PFSK-1 (cell line): ENCODE data around the gene DISP3.

Experiments
- TAF1 ChIP-seq: IDR thresholded peaks from 2 replicates; pipeline ENCODE4 v1.6.1; 2012; ENCODE audit warnings: low read length, control low read depth, borderline replicate concordance; ENCODE audit not compliant: insufficient read depth
- TF ChIP-seq, protein P1 (sequence below), 2 experiments: IDR thresholded peaks; 2 replicates each; pipeline versions ENCODE4 v1.6.1 to v1.8.0; 2011 to 2012; ENCODE audit warnings: low read depth in 2 of 2, low read length in 2 of 2, control low read depth in 1 of 2, inconsistent platforms in 1 of 2, mild to moderate bottlenecking in 1 of 2, moderate library complexity in 1 of 2; ENCODE audit not compliant: insufficient read depth in 1 of 2

DNA sequence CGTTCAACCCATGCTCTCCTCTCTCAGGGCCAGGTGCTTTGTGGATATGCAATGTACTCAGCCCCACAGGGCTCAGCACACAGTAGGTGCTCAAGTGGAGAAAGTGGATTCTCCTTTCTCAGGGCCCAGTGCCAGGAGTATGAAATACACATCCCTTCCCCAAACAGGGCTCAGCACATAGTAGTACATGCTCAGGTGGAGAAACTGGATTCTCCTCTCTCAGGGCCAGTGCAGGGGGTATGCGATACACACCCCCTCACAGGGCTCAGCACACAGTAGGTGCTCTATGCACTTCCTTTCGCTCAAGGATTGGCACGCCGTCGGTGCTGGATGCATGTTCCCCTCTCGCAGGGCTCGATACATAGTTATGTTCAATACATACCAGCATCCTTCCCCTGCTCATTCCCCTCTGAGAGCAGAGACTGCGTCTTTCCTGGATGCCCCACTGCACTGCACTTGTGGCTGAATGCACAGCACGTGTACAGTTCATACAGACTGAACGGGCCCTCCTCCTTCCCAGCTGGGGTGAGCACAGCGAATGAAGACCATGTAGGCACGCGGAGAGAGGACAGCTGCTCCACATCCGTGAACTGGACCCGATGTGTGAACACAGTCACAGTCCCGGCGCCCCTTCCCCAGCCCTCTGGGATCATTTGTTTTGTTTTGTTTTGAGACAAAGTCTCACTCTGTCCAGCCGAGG, 16.6 kb upstream of the DISP3 start:
- TF ChIP-seq, protein P1, sequence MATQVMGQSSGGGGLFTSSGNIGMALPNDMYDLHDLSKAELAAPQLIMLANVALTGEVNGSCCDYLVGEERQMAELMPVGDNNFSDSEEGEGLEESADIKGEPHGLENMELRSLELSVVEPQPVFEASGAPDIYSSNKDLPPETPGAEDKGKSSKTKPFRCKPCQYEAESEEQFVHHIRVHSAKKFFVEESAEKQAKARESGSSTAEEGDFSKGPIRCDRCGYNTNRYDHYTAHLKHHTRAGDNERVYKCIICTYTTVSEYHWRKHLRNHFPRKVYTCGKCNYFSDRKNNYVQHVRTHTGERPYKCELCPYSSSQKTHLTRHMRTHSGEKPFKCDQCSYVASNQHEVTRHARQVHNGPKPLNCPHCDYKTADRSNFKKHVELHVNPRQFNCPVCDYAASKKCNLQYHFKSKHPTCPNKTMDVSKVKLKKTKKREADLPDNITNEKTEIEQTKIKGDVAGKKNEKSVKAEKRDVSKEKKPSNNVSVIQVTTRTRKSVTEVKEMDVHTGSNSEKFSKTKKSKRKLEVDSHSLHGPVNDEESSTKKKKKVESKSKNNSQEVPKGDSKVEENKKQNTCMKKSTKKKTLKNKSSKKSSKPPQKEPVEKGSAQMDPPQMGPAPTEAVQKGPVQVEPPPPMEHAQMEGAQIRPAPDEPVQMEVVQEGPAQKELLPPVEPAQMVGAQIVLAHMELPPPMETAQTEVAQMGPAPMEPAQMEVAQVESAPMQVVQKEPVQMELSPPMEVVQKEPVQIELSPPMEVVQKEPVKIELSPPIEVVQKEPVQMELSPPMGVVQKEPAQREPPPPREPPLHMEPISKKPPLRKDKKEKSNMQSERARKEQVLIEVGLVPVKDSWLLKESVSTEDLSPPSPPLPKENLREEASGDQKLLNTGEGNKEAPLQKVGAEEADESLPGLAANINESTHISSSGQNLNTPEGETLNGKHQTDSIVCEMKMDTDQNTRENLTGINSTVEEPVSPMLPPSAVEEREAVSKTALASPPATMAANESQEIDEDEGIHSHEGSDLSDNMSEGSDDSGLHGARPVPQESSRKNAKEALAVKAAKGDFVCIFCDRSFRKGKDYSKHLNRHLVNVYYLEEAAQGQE (IDR thresholded peaks at IDR 0.05; ENCODE audit: insufficient read depth in 1 of 2, low read depth in 2 of 2, low read length in 2 of 2) = no peak
- TF ChIP-seq TAF1 = no peak
